ENCODE results near the gene ATP4B. TPM values are rescaled to one million over a fixed set of nuclear protein-coding genes. Genes with fewer than 3 reads are reported as not detected.

ATP4B gene
- polyA plus RNA-seq, 1 donor, result 0.33 TPM

- DNase-seq, result no peak
Measured at GRCh38 chr13:113656831-113657671, 947 bp downstream of the ATP4B start.

GRCh38 chr13:113656003-113656588 lies 1.9 kb downstream of the ATP4B start:
- no peak for DNase-seq

GRCh38 chr13:113655346-113656002 lies 2.5 kb downstream of the ATP4B start:
- no peak for DNase-seq

- no peak for DNase-seq
Measured at GRCh38 chr13:113654591-113655345, 3.2 kb downstream of the ATP4B start.

- no peak for DNase-seq
Measured at GRCh38 chr13:113654175-113654560, 3.8 kb downstream of the ATP4B start.

GRCh38 chr13:113653264-113654174 lies 4.5 kb downstream of the ATP4B start:
- DNase-seq, result no peak

GRCh38 chr13:113652404-113653263 lies 5.4 kb downstream of the ATP4B start:
- DNase-seq, result no peak

GRCh38 chr13:113651511-113652403 lies 6.2 kb downstream of the ATP4B start:
- no peak for DNase-seq

- DNase-seq, result no peak
Measured at GRCh38 chr13:113650731-113651148, 7.3 kb downstream of the ATP4B start.

GRCh38 chr13:113650275-113650674 lies 7.7 kb downstream of the ATP4B start:
- no peak for DNase-seq

GRCh38 chr13:113649212-113649611 lies 8.8 kb downstream of the ATP4B start:
- DNase-seq, result no peak

GRCh38 chr13:113648216-113648610 lies 9.8 kb downstream of the ATP4B start:
- no peak for DNase-seq

- no peak for DNase-seq
Measured at GRCh38 chr13:113647351-113648215, 10.4 kb downstream of the ATP4B start.

GRCh38 chr13:113646921-113647340 lies 11.1 kb downstream of the ATP4B start:
- DNase-seq, result no peak

- no peak for DNase-seq
Measured at GRCh38 chr13:113646376-113646775, 11.6 kb downstream of the ATP4B start.

GRCh38 chr13:113645329-113645728 lies 12.7 kb downstream of the ATP4B start:
- DNase-seq, result no peak

- no peak for DNase-seq
Measured at GRCh38 chr13:113644800-113645199, 13.2 kb downstream of the ATP4B start.

GRCh38 chr13:113643593-113643992 lies 14.4 kb downstream of the ATP4B start:
- no peak for DNase-seq

All from left kidney (tissue), 2 donors.